ENCODE data around the gene TMEM178B. TPM values are rescaled to one million over a fixed set of nuclear protein-coding genes. Genes with fewer than 3 reads are reported as not detected.

TMEM178B gene
- total and polyA plus RNA-seq, 2 of the 13 experiments (the other 11 are each of a cell fraction or from before 2014, with no cell fraction given): 0.01 to 0.02 TPM

- Histone ChIP-seq H3K4me2 (ENCODE audit: low read depth, low read length) (no peak overlapping the region), H3K4me1 (ENCODE audit: insufficient read depth, low read length) (peaks cover 22% of the 10 kb centered on the region), H3K27me3 (ENCODE audit: control insufficient read depth in 1 of 2, insufficient read depth in 2 of 2, low read length in 2 of 2) (no peaks in the 10 kb centered on the region), H4K20me1 (ENCODE audit: insufficient read depth, low read length) (no peaks in the 10 kb centered on the region), H3K9me3 (ENCODE audit: low read length) (no peaks in the 10 kb centered on the region), H2AFZ (ENCODE audit: low read length) (no peak overlapping the region), H3K9ac (ENCODE audit: insufficient read depth, low read depth, low read length) (no peak overlapping the region), H3K4me3 (replicated peaks in 1 of 3; ENCODE audit: insufficient read depth in 1 of 3, low read depth in 2 of 3, low read length in 3 of 3) (no peak overlapping the region), H3K27ac (ENCODE audit: extremely low read length, insufficient read depth, low read length) (no peak overlapping the region), H3K79me2 (ENCODE audit: insufficient read depth, low read length) (no peaks in the 10 kb centered on the region), H3K36me3 (replicated peaks in 1 of 2; ENCODE audit: control insufficient read depth in 1 of 2, insufficient read depth in 2 of 2, low read length in 2 of 2) (no peaks in the 10 kb centered on the region)
- in situ Hi-C loops (cut with HindIII; ENCODE audit: extremely low pct_ligation_motif_present, low pct_unique_long_range_greater_than_20kb) (no loop called here), intact Hi-C loops (cut with micrococcal nuclease; ENCODE audit: unreplicated experiment) (no loop called here)
- WGBS (ENCODE audit: low lambda C conversion rate): 51% methylated on average over 7 of the region's 7 CpGs
- FAIRE-seq (no peak), ATAC-seq (no peak), DNase-seq (ENCODE audit: low spot score) (no peak)
- POLR2A ChIA-PET: no interaction called here
- CTCF ChIA-PET (ENCODE audit: low intra/inter-chr PET ratio, low total read pairs): no interaction called here
- no TSS peak for BruUV-seq (replicated peaks)
- TF ChIP-seq ZNF10 (CRISPR knock-in tag; IDR thresholded peaks at IDR 0.05; ENCODE audit: borderline replicate concordance, low read depth) (no peak), BORCS8-MEF2B (CRISPR knock-in tag; IDR thresholded peaks at IDR 0.05) (no peak), PCBP1 (IDR thresholded peaks at IDR 0.05; ENCODE audit: borderline replicate concordance, low read depth, low read length) (no peak), POGZ (CRISPR knock-in tag; IDR thresholded peaks at IDR 0.05) (no peak), NFAT5 (CRISPR knock-in tag; IDR thresholded peaks at IDR 0.05) (no peak), SIX4 (CRISPR knock-in tag; IDR thresholded peaks at IDR 0.05) (no peak), ZMAT5 (CRISPR knock-in tag; IDR thresholded peaks at IDR 0.05; ENCODE audit: borderline replicate concordance, low read depth) (no peak), ZNF776 (CRISPR knock-in tag; IDR thresholded peaks at IDR 0.05) (no peak), ZBTB3 (CRISPR knock-in tag; IDR thresholded peaks at IDR 0.05; ENCODE audit: borderline replicate concordance, low read depth) (no peak), SP1 (IDR thresholded peaks at IDR 0.05) (no peak), SP1 (CRISPR knock-in tag; IDR thresholded peaks at IDR 0.05) (no peak), ZNF7 (CRISPR knock-in tag; IDR thresholded peaks at IDR 0.05) (no peak), CEBPB (IDR thresholded peaks at IDR 0.05; ENCODE audit: borderline replicate concordance, low read depth, low read length) (no peak)
- TF ChIP-seq, protein P1, sequence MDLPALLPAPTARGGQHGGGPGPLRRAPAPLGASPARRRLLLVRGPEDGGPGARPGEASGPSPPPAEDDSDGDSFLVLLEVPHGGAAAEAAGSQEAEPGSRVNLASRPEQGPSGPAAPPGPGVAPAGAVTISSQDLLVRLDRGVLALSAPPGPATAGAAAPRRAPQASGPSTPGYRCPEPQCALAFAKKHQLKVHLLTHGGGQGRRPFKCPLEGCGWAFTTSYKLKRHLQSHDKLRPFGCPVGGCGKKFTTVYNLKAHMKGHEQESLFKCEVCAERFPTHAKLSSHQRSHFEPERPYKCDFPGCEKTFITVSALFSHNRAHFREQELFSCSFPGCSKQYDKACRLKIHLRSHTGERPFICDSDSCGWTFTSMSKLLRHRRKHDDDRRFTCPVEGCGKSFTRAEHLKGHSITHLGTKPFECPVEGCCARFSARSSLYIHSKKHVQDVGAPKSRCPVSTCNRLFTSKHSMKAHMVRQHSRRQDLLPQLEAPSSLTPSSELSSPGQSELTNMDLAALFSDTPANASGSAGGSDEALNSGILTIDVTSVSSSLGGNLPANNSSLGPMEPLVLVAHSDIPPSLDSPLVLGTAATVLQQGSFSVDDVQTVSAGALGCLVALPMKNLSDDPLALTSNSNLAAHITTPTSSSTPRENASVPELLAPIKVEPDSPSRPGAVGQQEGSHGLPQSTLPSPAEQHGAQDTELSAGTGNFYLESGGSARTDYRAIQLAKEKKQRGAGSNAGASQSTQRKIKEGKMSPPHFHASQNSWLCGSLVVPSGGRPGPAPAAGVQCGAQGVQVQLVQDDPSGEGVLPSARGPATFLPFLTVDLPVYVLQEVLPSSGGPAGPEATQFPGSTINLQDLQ (CRISPR knock-in tag; IDR thresholded peaks at IDR 0.05): no peak
- TF ChIP-seq, protein P2, sequence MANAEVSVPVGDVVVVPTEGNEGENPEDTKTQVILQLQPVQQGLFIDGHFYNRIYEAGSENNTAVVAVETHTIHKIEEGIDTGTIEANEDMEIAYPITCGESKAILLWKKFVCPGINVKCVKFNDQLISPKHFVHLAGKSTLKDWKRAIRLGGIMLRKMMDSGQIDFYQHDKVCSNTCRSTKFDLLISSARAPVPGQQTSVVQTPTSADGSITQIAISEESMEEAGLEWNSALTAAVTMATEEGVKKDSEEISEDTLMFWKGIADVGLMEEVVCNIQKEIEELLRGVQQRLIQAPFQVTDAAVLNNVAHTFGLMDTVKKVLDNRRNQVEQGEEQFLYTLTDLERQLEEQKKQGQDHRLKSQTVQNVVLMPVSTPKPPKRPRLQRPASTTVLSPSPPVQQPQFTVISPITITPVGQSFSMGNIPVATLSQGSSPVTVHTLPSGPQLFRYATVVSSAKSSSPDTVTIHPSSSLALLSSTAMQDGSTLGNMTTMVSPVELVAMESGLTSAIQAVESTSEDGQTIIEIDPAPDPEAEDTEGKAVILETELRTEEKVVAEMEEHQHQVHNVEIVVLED (CRISPR knock-in tag; IDR thresholded peaks at IDR 0.05; ENCODE audit: borderline replicate concordance): no peak
These were observed 27.8 kb upstream of the TMEM178B start for GRCh38 chr7:141045842-141046620.

All from HepG2 (cell line).